HepG2 (cell line): ENCODE data around the gene ZER1. TPM values are rescaled to one million over a fixed set of nuclear protein-coding genes. Genes with fewer than 3 reads are reported as not detected.

Experiments used
- ATAC-seq: fragments of 200-7000 bp; cut with Tn5 transposase; 3 replicates; pipeline ENCODE4 v1.9.1; 2020; ENCODE audit warnings: mild to moderate bottlenecking, moderate library complexity
- BruUV-seq: library from RNA; stranded (reverse); fragments of 400-500 nt; replicated peaks from 2 replicates; lab custom pipeline; 2021; lab: Mats Ljungman, UMichigan
- CTCF ChIA-PET: fragments of 300-600 bp; formaldehyde crosslinking; extraction: SDS; loops from one replicate; lab custom pipeline; 2021; ENCODE audit warnings: low total read pairs, inconsistent platforms, low intra/inter-chr PET ratio; lab: Yijun Ruan, JAX
- POLR2A ChIA-PET: fragments of 350-600 bp; sonication (Branson Sonifier 250); formaldehyde crosslinking; loops from one replicate; lab custom pipeline; 2020; ENCODE audit warnings: antibody characterized with exemption, inconsistent platforms; lab: Yijun Ruan, JAX
- DNase-seq: peaks from one replicate; pipeline ENCODE4 v3.0.0-alpha.2; 2015; ENCODE audit warnings: low spot score
- FAIRE-seq: peaks from 3 replicates; lab custom pipeline; 2011; peaks lifted over from hg19 to GRCh38; lab: Jason Lieb, UNC
- H2AFZ ChIP-seq: one replicate; pipeline ENCODE4 v1.6.1; 2011; ENCODE audit warnings: low read length, inconsistent platforms
- H3K27ac ChIP-seq: fragments of 300-600 bp; 3 replicates; pipeline ENCODE4 v1.8.0; 2011; ENCODE audit warnings: mixed run types, mild to moderate bottlenecking, mixed read lengths, low read length, inconsistent platforms; ENCODE audit not compliant: insufficient read depth; ENCODE audit errors: extremely low read length
- H3K27me3 ChIP-seq, 2 experiments: fragments of 200-600 bp in 1 of 2; 2 replicates in 1 of 2; 3 replicates in 1 of 2; pipeline versions ENCODE4 v1.6.0 to v1.8.0; 2011; ENCODE audit warnings: low read length in 2 of 2, mild to moderate bottlenecking in 2 of 2, moderate library complexity in 2 of 2, inconsistent platforms in 1 of 2; ENCODE audit not compliant: insufficient read depth in 2 of 2, control insufficient read depth in 1 of 2
- H3K36me3 ChIP-seq, 2 experiments: fragments of 200-600 bp in 1 of 2; replicated peaks in 1 of 2; 2 replicates in 1 of 2; 3 replicates in 1 of 2; pipeline versions ENCODE4 v1.5.1 to v1.8.0; 2011; ENCODE audit warnings: low read length in 2 of 2, inconsistent platforms in 1 of 2; ENCODE audit not compliant: insufficient read depth in 2 of 2, control insufficient read depth in 1 of 2
- H3K4me1 ChIP-seq: 2 replicates; pipeline ENCODE4 v1.5.1; 2012; ENCODE audit warnings: low read length, inconsistent platforms; ENCODE audit not compliant: insufficient read depth
- H3K4me2 ChIP-seq: 2 replicates; pipeline ENCODE4 v1.6.0; 2011; ENCODE audit warnings: low read depth, low read length, inconsistent platforms
- H3K4me3 ChIP-seq, 3 experiments: fragments of 200-600 bp in 1 of 3; sonication (generic), shearing (Covaris generic) in 1 of 3; replicated peaks in 1 of 3; 2 replicates each; pipeline ENCODE4 v1.5.1; 2011 to 2016; ENCODE audit warnings: low read length in 3 of 3, inconsistent platforms in 2 of 3, low read depth in 2 of 3, mild to moderate bottlenecking in 2 of 3, control low read depth in 1 of 3, mixed read lengths in 1 of 3; ENCODE audit not compliant: insufficient read depth in 1 of 3
- H3K79me2 ChIP-seq: one replicate; pipeline ENCODE4 v1.6.1; 2011; ENCODE audit warnings: low read length, inconsistent platforms; ENCODE audit not compliant: insufficient read depth
- H3K9ac ChIP-seq: 2 replicates; pipeline ENCODE4 v1.6.0; 2011; ENCODE audit warnings: mild to moderate bottlenecking, low read depth, low read length, inconsistent platforms; ENCODE audit not compliant: insufficient read depth
- H3K9me3 ChIP-seq: 2 replicates; pipeline ENCODE4 v1.5.1; 2012; ENCODE audit warnings: mild to moderate bottlenecking, low read length
- H4K20me1 ChIP-seq: 2 replicates; pipeline ENCODE4 v1.6.0; 2011; ENCODE audit warnings: inconsistent platforms, mild to moderate bottlenecking, low read length, moderate library complexity; ENCODE audit not compliant: insufficient read depth
- AHDC1 ChIP-seq: sonication (generic); formaldehyde crosslinking; IDR thresholded peaks from 2 replicates; pipeline ENCODE4 v1.5.1; 2020; ENCODE audit warnings: mild to moderate bottlenecking, missing genetic modification reagents, borderline replicate concordance
- KAT7 ChIP-seq: IDR thresholded peaks from 2 replicates; pipeline ENCODE4 v1.6.1; 2018; ENCODE audit warnings: borderline replicate concordance, missing compliant biosample characterization
- PRDM15 ChIP-seq: sonication (generic); formaldehyde crosslinking; IDR thresholded peaks from 2 replicates; pipeline ENCODE4 v1.4.0; 2020; ENCODE audit warnings: missing genetic modification reagents
- RFXAP ChIP-seq: sonication (generic); formaldehyde crosslinking; IDR thresholded peaks from 2 replicates; pipeline ENCODE4 v1.4.0; 2020; ENCODE audit warnings: missing genetic modification reagents, borderline replicate concordance
- SKIL ChIP-seq: sonication (generic); formaldehyde crosslinking; IDR thresholded peaks from 2 replicates; pipeline ENCODE4 v1.8.0; 2022; ENCODE audit warnings: missing genetic modification reagents, mild to moderate bottlenecking, moderate library complexity, borderline replicate concordance
- YEATS4 ChIP-seq: sonication (generic); formaldehyde crosslinking; IDR thresholded peaks from 2 replicates; pipeline ENCODE4 v1.4.0; 2020; ENCODE audit warnings: missing genetic modification reagents, borderline replicate concordance
- ZFY ChIP-seq: sonication (generic); formaldehyde crosslinking; IDR thresholded peaks from 2 replicates; pipeline ENCODE4 v1.4.0; 2020; ENCODE audit warnings: missing genetic modification reagents
- ZNF317 ChIP-seq: sonication (generic); formaldehyde crosslinking; IDR thresholded peaks from 2 replicates; pipeline ENCODE4 v1.5.0; 2020; ENCODE audit warnings: mild to moderate bottlenecking, missing genetic modification reagents
- ZNF580 ChIP-seq: IDR thresholded peaks from 2 replicates; pipeline ENCODE4 v1.6.1; 2016; ENCODE audit warnings: low read depth, borderline replicate concordance
- ZNF660 ChIP-seq: sonication (generic); formaldehyde crosslinking; IDR thresholded peaks from 2 replicates; pipeline ENCODE4 v1.5.1; 2020; ENCODE audit warnings: mild to moderate bottlenecking, low read depth, missing genetic modification reagents, borderline replicate concordance
- ZNF841 ChIP-seq: sonication (generic); formaldehyde crosslinking; IDR thresholded peaks from 2 replicates; pipeline ENCODE4 v1.8.1; 2023; ENCODE audit warnings: missing genetic modification reagents, borderline replicate concordance
- WGBS: methylation state at CpG from one replicate; pipeline ENCODE4 v1.1.6; 2017; ENCODE audit warnings: low lambda C conversion rate; 5-methylcytosine and 5-hydroxymethylcytosine counted together
- in situ Hi-C: cut with HindIII; loops from 2 replicates; pipeline ENCODE4 v1.10.0; 2017; ENCODE audit warnings: low pct_unique_long_range_greater_than_20kb; ENCODE audit not compliant: extremely low pct_ligation_motif_present
- intact Hi-C: fragments of 100-400 bp; cut with micrococcal nuclease; formaldehyde crosslinking; loops from one replicate; pipeline ENCODE4 v1.10.0; 2022; ENCODE audit not compliant: unreplicated experiment
- polyA plus RNA-seq, 8 experiments: library from polyadenylated mRNA; depleted of rRNA in 3 of 8; stranded (reverse) in 7 of 8; unstranded in 1 of 8; fragments of >200 nt; fragmentation: Illumina TruSeq in 4 of 8; extraction: Trizol in 4 of 8; gene quantifications; 2 replicates each; pipeline versions ENCODE4 v1.2.1 to v1.2.3, GENCODE V29; 2011 to 2016; ENCODE audit warnings: low read depth in 4 of 8, missing spikeins in 1 of 8, mixed read lengths in 1 of 8; ENCODE audit not compliant: insufficient read depth in 1 of 8
- total RNA-seq, 5 experiments: library from RNA; depleted of rRNA; stranded (reverse); fragments of >200 nt; fragmentation: Illumina TruSeq; extraction: Trizol; gene quantifications; 2 replicates each; pipeline ENCODE4 v1.2.3, GENCODE V29; 2016; ENCODE audit warnings: low read depth in 1 of 5

ZER1 gene
- total and polyA plus RNA-seq, 2 of the 13 experiments (the other 11 are each of a cell fraction or from before 2014, with no cell fraction given): 7.7 to 40.0 TPM

GRCh38 chr9:128683340-128684064 is 88.2 kb downstream of the ZER1 start:
- in situ Hi-C loops: no loop called here
- TF ChIP-seq ZNF841 (CRISPR knock-in tag): no peak
- no peak for TF ChIP-seq ZNF580 (CRISPR knock-in tag)
- TF ChIP-seq AHDC1 (CRISPR knock-in tag): no peak
- TF ChIP-seq SKIL (CRISPR knock-in tag): no peak
- TF ChIP-seq ZNF660 (CRISPR knock-in tag): no peak
- TF ChIP-seq PRDM15 (CRISPR knock-in tag): no peak
- no peak for TF ChIP-seq YEATS4 (CRISPR knock-in tag)
- no peak for TF ChIP-seq KAT7
- TF ChIP-seq RFXAP (CRISPR knock-in tag): no peak
- no peak for TF ChIP-seq ZNF317
- TF ChIP-seq ZFY (CRISPR knock-in tag): no peak

More at GRCh38 chr9:128683340-128684064, 88.2 kb downstream of the ZER1 start:
- no peak for FAIRE-seq
- H3K4me2 ChIP-seq: peak overlapping the region; percentile 95
- H3K9me3 ChIP-seq: no peaks in the 10 kb centered on the region
- TSS peak; percentile 78 for BruUV-seq
- ChIA-PET CTCF (no interaction called here), POLR2A (interaction anchor here (0.7 to 5.0 kb wide), 15 partner anchors 9 to 786 kb away, joined by 3 to 33 read pairs (median 6); partner anchors contain the start of genes DYNC2I2, ENDOG, PKN3 and ZDHHC12)
- H3K9ac ChIP-seq: peak overlapping the region; percentile 87
- H3K36me3 ChIP-seq: no peaks in the 10 kb centered on the region
- no peaks in the 10 kb centered on the region for H4K20me1 ChIP-seq
- peak overlapping the region; percentile 60 to 83 (median 67) for H3K4me3 ChIP-seq
- H3K4me1 ChIP-seq: peaks cover 53% of the 10 kb centered on the region
- intact Hi-C loops: no loop called here
- DNase-seq: no peak
- no peaks in the 10 kb centered on the region; a peak in 1 of 5 replicates for H3K27me3 ChIP-seq
- WGBS: 36% methylated on average over 9 of the region's 21 CpGs
- H3K27ac ChIP-seq: peak overlapping the region; percentile 73
- ATAC-seq: peak; percentile 12; the same call in 1 of the 3 replicates
- H2AFZ ChIP-seq: no peak overlapping the region
- peaks cover 7% of the 10 kb centered on the region for H3K79me2 ChIP-seq
